GM12892 (cell line): ENCODE results near the gene PIK3AP1.

Experiments
- POLR2A ChIP-seq: IDR thresholded peaks from 2 replicates; pipeline ENCODE4 v1.6.1; 2011; ENCODE audit warnings: low read depth, low read length, control low read depth
- POLR2AphosphoS5 ChIP-seq: IDR thresholded peaks from 2 replicates; pipeline ENCODE4 v1.6.1; 2011; ENCODE audit warnings: low read depth, low read length, control low read depth
- TAF1 ChIP-seq: IDR thresholded peaks from 2 replicates; pipeline ENCODE4 v1.6.1; 2011; ENCODE audit warnings: low read depth, mild to moderate bottlenecking, control low read depth, low read length, borderline replicate concordance

DNA sequence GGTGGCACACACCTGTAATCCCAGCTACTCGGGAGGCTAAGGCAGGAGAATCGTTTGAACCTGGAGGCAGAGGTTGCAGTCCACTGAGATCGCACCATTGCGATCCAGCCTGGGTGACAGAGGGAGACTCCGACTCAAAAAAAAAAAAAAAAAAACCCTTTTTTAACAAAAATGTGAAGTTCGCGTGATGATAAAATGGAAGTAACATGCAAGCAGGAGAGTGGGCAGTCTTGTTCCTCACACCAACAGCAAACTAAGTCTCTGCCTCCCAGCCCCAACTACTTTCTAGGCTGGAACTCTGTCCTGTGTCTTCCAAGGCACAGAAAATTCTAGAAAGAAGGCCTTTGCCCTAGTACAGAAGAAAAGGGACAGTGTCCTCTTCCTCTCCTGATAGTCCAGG lies 11.3 kb downstream of the PIK3AP1 start:
- TF ChIP-seq POLR2AphosphoS5 (no peak), POLR2A (no peak), TAF1 (no peak)
